ENCODE data around the gene FXYD1.
"Not testable (repeated sequence)": the region's sequence is repeated elsewhere in the genome, so short reads cannot be mapped to it uniquely, and the experiment has no call there.

FXYD1 gene

DNA sequence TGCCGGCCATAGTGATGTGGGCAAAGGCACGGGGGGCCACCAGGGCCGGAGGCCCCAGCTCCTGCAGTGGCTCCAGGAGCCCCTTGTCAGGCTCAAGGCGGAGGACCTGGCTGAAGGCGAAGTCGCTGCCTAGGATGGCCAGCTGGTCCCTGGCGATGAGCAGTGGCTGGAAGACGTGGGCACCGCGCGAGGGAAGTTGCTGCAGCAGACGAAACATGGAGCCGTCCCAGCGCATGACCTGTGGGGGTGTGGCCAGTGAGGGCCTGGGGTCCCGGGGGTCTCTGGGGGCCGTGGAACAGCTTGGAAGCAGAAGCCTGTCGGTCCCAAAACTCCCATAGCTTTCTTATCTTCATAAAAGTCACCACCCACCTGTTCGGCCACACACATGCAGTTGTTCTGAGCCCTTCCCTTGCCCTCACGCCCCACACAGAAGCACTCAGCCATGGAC, 13.3 kb upstream of the FXYD1 start:
- no peak for DNase-seq (ENCODE audit: low read depth)

DNA sequence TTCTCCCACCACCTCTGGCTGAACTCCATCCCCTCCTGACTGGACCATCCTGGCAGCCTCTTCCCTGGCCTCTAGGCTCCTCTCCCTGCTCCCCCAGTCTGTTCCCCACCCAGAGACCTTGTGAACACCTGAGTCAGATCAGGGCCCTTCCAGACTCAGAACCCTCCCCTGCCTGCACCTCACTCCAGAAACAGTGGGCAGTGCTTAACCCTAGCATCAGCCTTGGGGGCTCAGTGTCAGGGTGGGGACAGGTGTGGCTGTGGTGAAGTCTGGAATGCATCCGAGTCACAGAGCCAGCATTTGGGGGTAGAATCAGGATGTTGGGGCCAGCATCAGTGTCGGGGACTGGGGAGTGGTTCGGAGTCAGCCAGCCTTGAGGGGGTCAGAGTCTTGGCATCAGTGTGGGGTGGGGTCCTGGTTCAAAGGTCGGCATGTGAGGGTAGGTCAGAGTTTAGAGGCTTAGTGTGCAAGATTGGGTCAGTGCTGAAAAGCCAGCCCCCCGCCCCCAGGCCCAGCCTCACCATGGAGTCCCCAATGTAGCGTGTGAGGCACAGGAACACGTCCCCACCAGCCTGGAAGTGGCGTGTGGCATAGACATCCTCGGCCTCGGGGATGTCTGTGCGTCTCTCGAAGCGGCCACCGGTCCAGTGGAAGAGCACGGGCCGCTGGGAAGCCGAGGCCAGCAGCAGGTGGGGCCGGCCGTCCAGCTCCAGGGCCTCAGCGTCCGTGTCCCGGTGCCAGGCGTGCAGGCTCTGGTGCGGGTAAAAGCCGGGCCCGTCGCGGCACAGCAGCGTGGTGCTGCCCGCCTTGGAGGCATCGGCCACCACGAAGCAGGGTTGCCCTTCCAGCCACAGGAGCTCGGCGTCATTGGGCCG, 12.6 kb upstream of the FXYD1 start:
- DNase-seq (ENCODE audit: low read depth): no peak

- DNase-seq (ENCODE audit: low read depth): no peak
Measured at GRCh38 chr19:35126624-35126959, 12.0 kb upstream of the FXYD1 start.

GRCh38 chr19:35127871-35128270, 10.8 kb upstream of the FXYD1 start:
- DNase-seq (ENCODE audit: low read depth): no peak

DNA sequence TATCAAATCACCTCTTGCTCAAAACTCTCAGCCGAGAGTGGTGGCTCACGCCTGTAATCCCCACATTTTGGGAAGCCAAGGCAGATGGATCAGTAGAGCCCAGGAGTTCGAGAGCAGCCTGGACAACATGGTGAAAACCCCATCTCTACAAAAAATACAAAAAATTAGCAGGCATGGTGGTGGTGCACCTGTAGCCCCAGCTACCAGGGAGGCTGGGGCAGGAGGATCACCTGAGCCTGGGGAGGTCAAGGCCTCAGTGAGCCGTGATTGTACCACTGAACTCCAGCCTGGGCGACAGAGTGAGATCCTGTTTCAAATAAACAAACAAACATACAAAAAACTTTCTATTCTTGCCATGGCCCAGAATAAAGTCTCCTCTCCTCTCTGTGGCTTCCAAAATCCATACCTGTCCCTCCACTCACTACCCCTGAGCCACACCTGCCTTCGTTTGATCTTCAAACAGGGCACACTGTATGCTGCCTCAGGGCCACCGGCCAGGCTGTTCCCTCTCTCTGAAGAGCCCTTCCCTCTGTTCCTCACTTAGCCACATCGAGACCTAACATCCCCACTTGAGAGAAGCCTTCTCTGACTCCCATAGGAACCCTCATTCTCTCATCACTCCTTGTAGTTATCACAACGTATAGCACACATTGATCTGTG, 10.1 kb upstream of the FXYD1 start:
- no peak for DNase-seq (ENCODE audit: low read depth)

DNA sequence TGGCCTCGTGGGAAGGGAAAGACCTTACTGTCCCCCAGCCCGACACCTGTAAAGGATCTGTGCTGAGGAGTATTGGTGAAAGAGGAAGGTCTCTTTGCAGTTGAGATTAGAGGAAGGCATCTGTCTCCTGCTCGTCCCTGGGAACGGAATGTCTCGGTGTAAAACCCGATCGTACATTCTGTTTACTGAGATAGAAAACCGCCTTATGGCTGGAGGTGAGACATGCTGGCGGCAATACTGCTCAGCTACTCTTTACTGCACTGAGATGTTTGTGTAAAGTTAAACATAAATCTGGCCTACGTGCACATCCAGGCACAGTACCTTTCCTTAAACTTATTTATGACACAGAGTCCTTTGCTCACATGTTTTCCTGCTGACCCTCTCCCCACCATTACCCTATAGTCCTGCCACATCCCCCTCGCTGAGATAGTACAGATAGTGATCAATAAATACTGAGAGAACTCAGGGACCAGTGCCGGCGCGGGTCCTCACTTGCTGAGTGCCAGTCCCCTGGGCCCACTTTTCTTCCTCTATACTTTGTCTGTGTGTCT, 8.8 kb upstream of the FXYD1 start:
- DNase-seq (ENCODE audit: low read depth): not testable (repeated sequence)

GRCh38 chr19:35130761-35131720, 7.6 kb upstream of the FXYD1 start:
- DNase-seq (ENCODE audit: low read depth): no peak

DNA sequence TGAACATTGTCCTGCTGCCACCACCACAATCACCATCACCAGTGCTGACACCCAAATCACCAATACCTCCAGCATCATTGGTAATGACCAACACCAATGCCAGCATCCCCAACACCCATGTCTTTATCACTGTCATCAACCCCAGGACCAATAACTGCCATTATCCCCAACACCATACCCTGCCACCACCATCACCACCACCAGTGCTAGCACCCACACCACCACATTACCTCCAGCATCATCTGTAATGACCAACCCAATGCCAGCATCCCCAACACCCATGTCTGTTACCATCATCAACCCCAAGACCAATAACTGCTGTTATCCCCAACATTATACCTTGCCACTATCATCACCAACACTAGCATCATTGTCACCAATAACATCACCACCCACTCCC, 6.4 kb upstream of the FXYD1 start:
- DNase-seq (ENCODE audit: low read depth): no peak

DNA sequence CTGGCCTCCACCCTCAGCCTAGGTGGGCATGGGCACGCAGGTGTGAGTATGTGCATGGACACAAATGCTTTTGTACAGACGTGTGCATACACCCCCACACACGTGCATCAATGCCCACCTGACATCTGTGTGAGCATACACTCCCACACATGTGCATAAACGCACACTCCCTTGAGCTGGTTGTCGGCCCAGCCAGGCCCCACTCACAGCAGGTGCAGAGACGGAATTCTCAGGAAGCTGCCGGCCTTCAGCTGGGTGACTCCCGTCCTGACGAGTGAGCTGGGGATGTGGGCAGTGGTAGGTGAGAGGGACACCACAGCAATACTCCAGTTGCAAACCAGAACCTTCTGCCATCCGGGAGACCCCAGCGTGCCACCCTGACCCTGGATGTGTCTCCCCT, 4.8 kb upstream of the FXYD1 start:
- DNase-seq (ENCODE audit: low read depth): no peak

GRCh38 chr19:35134601-35135242, 3.9 kb upstream of the FXYD1 start, which contains the start of gene LGI4:
Gene LGI4, minus strand, starts transcription at chr19:35135059. Its CDS starts 379 bp downstream, at chr19:35134680.
- no peak for DNase-seq (ENCODE audit: low read depth)

DNA sequence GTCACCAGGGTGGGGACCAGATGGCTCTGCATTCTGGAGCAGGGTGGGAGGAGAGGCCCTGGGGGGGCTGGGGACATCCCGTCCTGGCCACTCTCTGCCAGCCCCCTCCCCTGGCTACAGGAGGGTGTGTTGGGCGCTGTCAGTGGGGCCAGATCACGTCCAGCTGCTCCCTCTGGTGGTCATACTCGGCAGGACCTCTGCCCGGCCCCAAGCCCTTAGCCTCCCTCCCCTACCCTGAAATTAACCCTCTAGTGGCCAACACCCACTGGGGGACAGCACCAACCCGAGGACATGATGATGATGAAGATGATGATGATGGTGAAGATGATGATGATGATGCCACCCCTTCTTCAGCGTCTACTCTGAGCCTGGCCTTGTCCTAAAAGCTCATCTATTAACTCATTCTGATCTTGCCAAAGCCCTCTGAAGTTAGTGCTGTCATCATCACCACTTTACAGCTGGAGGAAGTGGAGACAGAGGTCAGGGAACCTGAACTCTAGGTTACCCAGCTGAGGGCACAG, 3.2 kb upstream of the FXYD1 start:
- DNase-seq (ENCODE audit: low read depth): no peak

GRCh38 chr19:35136231-35136630, 2.4 kb upstream of the FXYD1 start:
- no peak for DNase-seq (ENCODE audit: low read depth)

DNA sequence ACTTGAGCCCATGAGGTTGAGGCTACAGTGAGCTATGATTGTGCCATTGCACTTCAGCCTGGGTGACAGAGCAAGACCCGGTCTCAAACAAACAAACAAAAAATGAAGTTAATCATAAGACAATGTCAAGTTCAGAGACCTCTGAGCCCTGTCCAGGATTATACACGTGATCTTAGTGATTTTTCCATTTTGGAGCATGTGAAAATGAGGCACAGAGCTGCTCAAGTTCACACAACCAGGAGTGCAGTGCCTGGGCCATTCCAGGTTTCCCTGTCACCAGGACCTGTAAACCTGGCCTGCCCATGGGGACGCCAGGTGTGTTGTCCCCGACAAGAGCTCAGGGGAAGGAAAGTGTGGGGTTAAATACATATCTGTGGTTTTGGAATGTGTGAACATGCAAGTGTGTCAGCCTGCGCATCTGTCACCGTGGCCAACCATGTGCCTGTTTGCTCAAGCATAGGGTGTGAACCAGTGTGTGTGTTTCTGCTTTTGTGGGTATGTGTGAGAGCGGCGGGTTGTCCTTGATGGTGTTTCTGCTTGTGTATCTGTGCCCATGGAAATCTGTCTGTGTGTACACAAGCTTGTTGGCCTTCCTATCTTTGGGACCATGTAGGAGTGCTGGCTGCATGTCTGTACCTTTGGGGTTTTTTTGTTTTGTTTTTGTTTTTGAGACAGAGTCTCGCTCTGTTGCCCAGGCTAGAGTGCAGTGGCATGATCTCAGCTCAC, 1.5 kb upstream of the FXYD1 start:
- no peak for DNase-seq (ENCODE audit: low read depth)

- no peak for DNase-seq (ENCODE audit: low read depth)
Measured at GRCh38 chr19:35140207-35140961, 1.8 kb downstream of the FXYD1 start.

- no peak for DNase-seq (ENCODE audit: low read depth)
Measured at GRCh38 chr19:35140962-35141836, 2.6 kb downstream of the FXYD1 start.

GRCh38 chr19:35141837-35142605, 3.4 kb downstream of the FXYD1 start:
- DNase-seq (ENCODE audit: low read depth): no peak

GRCh38 chr19:35142606-35143230, 4.1 kb downstream of the FXYD1 start:
- no peak for DNase-seq (ENCODE audit: low read depth)

Measured in HS-27A (cell line).